Astrocyte (in vitro differentiated cells and primary cell): Measurements from ENCODE around the gene NLE1.

Experiments
- EZH2 ChIP-seq: IDR thresholded peaks from 2 replicates; pipeline ENCODE4 v1.6.1; 2012; ENCODE audit warnings: mild to moderate bottlenecking, low read length, inconsistent platforms; ENCODE audit not compliant: insufficient read depth
- TF ChIP-seq, protein P1 (sequence below): IDR thresholded peaks from 2 replicates; pipeline ENCODE4 v1.5.1; 2011; ENCODE audit warnings: low read depth, mild to moderate bottlenecking, inconsistent platforms, low read length, moderate library complexity; ENCODE audit not compliant: insufficient read depth

DNA sequence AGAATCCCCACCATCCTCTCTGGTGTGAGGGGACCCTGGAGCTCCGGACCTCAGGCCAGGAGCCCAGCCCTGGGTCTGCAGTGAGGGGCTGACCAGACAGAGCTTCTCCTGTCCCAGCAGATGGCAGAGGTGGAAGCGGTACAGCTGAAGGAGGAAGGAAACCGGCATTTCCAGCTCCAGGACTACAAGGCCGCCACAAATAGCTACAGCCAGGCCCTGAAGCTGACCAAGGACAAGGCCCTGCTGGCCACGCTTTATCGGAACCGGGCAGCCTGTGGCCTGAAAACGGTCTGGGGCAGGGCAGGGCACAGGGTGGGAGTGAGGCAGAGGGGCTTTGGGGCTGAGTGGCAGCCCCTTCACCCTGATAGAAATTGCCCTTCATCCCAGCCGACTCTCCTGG, 6.0 kb upstream of the NLE1 start:
- TF ChIP-seq, protein P1, sequence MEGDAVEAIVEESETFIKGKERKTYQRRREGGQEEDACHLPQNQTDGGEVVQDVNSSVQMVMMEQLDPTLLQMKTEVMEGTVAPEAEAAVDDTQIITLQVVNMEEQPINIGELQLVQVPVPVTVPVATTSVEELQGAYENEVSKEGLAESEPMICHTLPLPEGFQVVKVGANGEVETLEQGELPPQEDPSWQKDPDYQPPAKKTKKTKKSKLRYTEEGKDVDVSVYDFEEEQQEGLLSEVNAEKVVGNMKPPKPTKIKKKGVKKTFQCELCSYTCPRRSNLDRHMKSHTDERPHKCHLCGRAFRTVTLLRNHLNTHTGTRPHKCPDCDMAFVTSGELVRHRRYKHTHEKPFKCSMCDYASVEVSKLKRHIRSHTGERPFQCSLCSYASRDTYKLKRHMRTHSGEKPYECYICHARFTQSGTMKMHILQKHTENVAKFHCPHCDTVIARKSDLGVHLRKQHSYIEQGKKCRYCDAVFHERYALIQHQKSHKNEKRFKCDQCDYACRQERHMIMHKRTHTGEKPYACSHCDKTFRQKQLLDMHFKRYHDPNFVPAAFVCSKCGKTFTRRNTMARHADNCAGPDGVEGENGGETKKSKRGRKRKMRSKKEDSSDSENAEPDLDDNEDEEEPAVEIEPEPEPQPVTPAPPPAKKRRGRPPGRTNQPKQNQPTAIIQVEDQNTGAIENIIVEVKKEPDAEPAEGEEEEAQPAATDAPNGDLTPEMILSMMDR = no peak
- no peak for TF ChIP-seq EZH2
